Thyroid gland (tissue), 4 donors: Measurements from ENCODE around the gene WNT4.

Experiments
- CTCF ChIP-seq, 6 experiments: fragments of 200-600 bp in 3 of 6; fragments of 450-650 bp in 3 of 6; sonication (generic) in 3 of 6; IDR thresholded peaks; one replicate each; pipeline ENCODE4 v1.5.1; 2016 to 2019; ENCODE audit warnings: antibody characterized with exemption in 6 of 6, mild to moderate bottlenecking in 2 of 6, inconsistent platforms in 1 of 6, moderate library complexity in 1 of 6
- POLR2A ChIP-seq, 2 donors: fragments of 450-650 bp; IDR thresholded peaks; one replicate each; pipeline ENCODE4 v1.6.1; 2017; ENCODE audit warnings: antibody characterized with exemption in 2 of 2, mild to moderate bottlenecking in 2 of 2, moderate library complexity in 1 of 2

- TF ChIP-seq CTCF (IDR thresholded peaks at IDR 0.05), result no peak
- TF ChIP-seq POLR2A (IDR thresholded peaks at IDR 0.05), result no peak
Measured at GRCh38 chr1:22133247-22133930, 9.5 kb downstream of the WNT4 start.
